GM19395 (cell line): ENCODE measurements around the gene PCCB.
A peak's percentile ranks its signal among the peaks of the same experiment; 100 is the strongest.
"Not testable (repeated sequence)": the region's sequence is repeated elsewhere in the genome, so short reads cannot be mapped to it uniquely, and the experiment has no call there.

Experiments used
- ATAC-seq: cut with Tn5 transposase; IDR thresholded peaks from one replicate; pipeline ENCODE4 v1.9.1; 2021; ENCODE audit warnings: mild to moderate bottlenecking, moderate library complexity; ENCODE audit not compliant: unreplicated experiment

Gene PCCB

DNA sequence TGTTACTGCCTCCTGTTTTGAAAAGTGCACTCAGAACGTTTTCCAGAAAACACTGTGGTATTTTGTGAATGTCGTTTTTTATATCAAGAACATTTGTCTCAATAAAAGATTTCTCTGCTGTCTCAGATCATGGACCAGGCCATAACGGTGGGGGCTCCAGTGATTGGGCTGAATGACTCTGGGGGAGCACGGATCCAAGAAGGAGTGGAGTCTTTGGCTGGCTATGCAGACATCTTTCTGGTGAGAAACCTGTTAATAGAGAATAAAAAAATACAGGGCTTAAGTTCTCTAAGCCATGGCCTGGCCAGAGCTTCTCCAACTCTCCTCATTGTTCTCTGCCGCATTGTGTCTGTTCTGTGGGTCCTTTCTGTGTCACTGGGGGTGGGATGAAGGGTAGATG, 11.7 kb downstream of the PCCB start:
- ATAC-seq = no peak

DNA sequence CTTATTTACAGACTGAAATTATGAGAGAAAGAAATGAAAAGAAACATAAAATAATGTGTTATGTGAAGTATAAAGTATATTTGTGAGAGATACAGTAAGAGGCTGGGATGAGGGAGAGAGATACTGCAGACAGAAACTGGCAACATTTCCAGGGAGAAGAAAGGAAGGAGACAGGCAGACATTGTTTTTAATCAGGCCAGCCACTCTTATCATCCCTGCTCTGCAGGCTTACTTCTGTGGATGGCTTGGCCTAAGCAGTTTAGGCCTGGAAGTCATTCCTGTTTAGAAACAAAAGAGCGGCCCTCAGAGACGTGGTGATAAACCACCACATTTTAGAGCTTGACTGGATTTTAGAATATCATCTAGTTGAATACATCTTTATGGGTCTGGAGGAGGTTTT, 12.4 kb downstream of the PCCB start:
- ATAC-seq = no peak

DNA sequence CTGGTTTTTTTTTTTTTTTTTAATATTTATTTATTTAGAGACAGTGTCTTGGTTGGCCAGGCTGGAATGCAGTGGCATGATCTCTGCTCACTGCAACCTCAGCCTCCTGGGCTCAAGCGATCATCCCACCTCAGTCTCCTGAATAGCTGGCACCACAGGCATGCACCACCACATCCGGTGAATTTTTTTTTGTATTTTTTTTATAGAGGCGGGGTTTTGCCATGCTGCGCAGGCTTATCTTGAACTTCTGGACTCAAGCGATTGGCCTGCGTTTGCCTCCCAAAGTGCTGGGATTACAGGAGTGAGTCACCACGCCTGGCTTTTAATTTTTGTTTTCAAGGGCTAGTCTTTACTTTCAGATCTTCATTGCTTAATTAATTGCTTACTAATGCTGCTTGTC, 13.1 kb downstream of the PCCB start:
- ATAC-seq = no peak

DNA sequence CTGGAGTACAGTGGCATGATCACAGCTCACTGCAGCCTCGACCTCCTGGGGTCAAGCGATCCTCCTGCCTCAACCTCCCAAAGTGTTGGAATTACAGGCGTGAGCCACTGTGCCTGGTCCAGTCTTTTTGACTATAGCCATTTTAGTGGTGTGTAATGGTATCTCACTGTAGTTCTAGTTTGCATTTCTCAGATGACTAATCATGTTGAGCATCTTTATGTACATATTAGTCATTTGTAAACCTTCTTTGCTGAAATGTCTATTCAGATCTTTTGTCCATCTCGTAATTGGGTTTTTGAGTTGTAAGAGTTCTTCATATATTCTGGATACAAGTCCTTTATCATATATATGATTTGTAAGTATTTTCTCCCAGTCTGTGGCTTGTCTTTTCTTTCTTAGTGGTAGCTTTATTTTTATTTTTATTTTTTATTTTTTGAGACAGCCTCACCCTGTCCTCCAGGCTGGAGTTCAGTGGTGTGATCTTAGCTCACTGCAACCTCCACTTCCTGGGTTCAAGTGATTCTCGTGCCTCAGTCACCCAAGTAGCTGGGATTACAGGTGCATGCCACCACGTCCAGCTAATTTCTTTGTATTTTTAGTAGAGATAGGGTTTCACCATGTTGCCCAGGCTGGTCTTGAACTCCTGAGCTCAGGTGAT, 16.5 kb downstream of the PCCB start:
- ATAC-seq = peak; percentile 72

DNA sequence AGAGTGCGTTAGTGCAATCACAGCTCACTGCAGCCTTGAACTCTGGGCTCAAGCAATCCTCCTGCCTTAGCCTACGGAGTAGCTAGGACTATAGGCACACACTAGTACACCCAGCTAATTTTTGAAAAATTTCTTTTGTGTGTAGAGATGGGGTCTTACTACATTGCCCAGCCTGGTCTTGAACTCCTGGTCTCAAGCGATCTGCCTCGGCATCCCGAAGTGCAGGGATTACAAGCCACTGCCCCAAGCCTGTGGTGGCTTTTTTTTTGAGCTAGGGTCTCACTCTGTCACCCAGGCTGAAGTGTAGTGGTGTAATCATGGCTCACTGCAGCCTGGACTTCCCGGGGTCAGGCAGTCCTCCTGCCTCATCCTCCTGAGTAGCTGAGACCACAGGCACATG, 17.1 kb downstream of the PCCB start:
- no peak for ATAC-seq

DNA sequence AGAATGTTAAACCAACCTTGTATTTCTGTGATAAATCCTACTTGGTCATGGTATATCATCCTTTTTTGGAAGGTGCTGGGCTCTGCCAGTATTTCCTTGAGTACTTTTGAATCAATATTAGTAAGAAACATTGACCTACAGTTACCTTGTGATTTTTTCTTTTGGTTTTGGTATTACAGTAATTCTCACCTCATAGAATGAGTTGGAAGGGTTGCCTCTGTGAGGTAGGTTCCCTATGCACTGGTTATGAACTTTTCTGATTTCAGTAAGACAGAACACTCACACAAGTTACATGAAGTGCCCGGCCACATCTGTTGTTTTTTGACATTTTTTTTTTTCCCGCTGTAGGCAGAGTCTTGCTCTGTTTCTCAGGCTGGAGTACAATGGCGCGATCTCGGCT, 20.0 kb downstream of the PCCB start:
- peak; percentile 65 for ATAC-seq

DNA sequence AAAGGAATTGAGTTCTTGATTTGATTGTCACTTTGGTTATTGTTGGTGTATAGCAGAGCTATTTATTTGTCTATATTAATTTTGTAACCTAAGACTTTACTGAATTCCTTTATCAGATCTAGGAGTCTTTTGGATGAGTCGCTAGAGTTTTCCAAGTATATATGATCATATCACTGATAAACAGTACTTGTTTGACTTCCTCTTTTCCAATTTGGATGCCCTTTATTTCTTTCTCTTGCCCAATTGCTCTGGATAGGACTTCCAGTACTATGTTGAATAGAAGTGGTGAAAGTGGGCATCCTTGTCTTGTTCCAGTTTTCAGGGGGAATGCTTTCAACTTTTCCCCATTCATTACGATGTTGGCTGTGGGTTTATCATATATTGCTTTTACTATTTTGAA, 21.5 kb downstream of the PCCB start:
- ATAC-seq = not testable (repeated sequence)

DNA sequence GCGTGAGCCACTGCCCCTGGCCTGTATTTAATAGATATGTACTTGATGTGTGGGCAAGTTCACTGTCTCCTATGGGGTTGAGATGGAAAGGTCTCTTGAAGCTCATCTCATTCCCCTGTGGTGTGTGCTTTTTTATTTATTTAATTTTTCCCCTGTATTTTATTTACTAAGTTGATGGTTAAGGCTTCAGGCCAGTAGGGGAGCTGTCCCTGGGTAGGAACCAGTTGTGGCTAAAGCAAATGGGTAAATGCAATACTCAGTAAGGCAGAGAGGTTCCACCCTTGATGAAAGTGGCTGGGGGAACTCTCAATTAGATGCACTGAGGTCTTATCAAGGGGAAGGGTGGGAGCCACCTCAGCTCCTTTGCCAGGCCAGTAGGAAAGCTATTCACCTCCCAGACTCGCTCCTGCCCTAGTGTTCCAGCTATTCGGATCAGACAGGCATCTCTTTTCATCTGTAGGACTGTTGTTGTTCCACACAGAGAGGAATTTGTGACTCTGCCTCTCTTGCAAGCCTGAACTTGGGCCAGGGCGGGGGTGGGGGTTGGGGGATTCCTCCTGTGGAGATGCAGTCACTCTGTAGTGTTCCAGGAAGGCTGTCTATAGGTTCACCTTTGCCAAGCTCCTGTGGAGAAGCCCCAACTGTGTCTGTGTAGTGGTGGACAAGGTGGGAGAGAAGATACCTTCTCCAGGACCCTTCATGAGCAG, 26.1 kb downstream of the PCCB start:
- no peak for ATAC-seq

DNA sequence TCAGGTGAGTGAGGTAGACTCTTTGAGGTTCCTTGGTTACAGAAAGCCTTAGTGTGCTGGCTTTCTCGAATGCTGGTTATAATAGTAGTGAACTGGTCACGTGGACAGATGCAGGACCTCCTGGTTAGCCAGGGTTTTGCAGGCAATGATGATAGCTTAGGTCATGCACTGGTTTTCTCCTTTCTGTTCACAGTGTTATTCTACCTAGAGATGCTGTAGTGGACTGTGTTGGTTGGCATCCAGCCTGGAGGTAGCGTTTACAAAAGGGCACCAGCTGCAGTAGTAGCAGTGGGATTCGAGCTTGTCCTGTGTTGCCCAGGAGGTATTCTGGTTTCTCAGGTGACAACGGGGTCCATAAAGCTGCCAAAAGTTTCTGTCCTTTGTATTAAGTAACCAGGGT, 27.0 kb downstream of the PCCB start:
- ATAC-seq = no peak

DNA sequence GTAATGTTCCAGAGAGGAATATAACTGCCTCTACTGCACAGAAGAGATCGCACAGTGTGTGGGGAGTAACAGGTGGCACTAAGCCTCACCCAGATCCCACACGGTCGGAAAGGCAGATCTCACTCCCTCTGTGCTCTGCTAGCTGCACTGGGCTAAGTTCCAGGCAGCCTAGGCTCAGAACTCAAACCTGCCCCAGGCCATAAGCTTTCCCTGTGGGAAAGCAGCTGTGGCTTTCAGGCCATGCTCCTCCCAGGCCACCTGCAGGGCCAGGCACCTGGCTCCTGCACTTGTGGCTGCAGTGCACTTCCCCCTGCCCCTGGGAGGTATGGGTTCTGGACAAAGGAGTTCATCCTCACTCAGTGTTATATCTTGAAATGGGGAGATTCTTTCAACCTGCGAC, 27.5 kb downstream of the PCCB start:
- no peak for ATAC-seq

DNA sequence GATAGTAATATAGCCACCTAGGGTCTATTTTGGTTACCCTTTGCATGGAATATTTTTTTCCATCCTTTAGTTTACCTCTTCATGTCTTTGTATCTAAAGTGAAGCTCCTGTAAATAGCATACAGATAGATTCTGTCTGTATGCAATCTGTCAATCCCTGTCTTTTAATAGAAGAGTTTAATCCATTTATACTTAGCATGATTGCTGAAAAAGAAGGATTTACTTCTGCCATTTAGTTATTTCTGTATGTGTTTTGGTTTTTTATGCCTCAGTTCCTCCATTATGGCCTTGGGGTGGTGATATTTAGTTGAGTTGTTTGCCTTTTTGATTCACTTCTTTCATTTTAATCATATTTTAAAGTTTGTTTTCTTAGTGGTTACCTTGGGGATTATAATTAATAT, 29.0 kb downstream of the PCCB start:
- no peak for ATAC-seq

DNA sequence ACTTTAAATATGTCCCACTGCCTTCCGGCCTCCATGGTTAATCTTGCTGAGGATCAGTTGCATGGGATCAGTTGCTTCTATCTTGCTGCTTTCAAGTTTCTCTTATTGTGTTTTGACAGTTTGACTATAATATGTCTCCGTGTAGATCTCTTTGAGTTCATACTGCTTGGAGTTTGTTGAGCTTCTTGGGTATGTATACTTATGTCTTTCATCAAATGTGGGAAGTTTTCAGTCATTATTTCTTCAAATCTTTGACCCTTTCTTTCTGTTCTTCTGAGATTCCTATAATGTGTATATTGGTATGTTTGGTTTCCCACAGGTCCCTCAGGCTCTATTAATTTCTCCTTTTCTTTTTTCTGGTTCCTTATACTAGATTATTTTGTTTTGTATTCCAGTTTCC, 30.8 kb downstream of the PCCB start:
- ATAC-seq = no peak

DNA sequence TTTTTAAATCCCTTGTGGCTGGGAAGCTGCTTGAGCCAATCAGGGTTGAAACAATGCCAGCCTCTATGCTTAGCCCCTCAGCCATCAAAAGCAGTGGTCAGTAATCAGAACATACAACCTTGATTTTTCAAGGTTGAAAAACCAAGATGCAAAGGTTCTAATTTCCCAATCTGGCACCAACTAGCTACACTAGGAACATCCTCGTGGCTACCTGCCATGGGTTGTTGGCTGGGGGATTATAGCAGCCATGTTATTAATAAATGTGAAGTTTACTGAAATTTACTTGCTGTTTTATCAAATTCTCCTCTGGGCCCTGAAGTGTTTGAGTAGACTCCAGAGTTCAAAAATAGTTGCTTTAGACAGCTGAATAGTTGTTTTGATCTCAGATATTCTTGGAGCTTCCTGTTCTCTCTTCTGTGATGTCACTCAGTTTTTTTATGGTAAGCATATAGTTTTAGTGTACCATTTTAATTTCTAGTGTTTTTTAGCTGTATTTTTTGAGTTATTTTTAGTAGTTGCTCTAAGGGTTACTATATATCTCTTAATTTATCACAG, 31.9 kb downstream of the PCCB start:
- no peak for ATAC-seq

DNA sequence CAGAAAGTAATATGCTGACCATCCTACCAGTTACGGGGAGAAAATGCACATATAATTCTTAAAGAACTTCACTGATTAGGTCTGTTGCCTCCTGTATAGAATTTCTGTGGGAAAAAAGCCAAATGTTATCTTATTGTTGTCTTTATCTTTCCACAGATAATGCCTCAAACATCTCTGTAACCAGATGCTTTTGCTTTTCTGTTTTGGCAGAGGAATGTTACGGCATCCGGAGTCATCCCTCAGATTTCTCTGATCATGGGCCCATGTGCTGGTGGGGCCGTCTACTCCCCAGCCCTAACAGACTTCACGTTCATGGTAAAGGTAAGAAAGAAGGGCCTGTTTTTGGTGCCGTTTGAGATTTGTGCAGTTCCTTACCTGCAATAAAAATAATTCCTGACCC, 33.5 kb downstream of the PCCB start:
- no peak for ATAC-seq

DNA sequence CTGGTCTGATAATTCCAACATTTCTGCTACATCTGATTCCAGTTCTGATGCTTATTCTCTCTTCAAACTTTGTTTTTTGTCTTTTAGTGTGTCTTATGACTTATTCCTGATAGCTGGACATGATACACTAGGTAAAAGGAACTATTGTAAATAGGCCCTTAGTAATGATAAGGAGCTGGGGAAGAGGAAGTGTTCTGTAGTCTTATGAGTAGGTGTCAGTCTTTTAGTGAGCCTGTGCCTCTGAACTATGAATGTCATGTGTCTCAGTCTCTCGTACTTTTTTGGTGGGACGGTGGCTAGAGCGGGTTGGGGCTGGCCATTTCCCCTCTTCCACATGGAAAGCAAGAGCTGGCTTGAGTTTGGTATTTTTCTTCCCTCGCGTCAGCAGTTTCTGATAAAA, 41.2 kb downstream of the PCCB start:
- no peak for ATAC-seq

DNA sequence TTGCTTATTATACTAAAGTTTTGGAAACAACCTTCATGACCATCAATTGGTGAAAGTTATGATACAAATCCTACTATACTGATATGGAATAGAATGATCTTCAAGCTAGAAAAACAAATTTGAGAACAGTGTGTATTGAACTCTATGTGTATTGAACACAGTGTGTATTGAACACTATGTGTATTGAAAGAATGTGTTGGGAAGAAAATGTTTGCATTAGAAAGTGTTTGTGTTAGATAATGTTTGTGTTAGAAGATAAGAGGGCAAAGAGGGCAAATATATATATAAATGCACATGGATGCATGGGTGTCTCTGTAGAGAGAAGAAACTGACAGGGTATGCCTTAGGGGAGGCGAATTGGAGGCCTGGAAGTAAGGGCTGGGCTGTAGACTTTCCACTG, 42.4 kb downstream of the PCCB start:
- ATAC-seq = no peak

DNA sequence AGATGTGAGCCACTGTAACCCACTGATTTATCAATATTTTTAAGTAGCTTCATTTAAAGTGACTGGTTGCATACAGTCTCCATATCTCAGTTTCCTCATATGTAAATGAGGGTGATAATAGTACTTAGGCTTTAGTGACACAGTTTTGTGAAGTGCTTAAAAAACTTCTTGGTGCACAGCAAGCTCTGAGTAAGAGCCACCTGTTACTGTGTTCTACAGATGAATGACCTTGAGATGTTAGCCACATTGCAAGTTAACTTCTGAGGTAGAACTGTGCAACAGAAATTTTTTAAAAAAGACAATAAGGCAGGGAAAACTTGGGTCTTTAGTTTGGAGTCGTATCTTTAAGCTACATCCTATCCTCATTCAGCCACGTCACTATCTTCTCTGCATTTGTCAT, 43.1 kb downstream of the PCCB start:
- no peak for ATAC-seq

DNA sequence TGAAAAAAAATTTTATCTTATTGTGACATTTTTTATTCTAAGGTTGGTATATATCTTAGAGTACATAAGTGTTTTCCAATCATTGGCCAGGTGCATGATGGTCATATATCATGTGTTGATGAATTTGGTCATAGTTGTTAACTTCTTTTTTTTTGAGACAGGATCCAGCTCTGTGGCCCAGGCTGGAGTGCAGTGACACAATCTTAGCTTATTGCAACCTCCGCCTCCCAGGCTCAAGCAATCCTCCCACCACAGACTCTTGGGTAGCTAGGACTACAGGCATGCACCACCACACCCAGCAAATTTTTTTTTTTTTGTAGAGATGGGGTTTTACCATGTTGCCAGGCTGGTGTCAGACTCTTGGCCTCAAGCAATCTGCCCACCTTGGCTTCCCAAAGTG, 44.0 kb downstream of the PCCB start:
- ATAC-seq = no peak

DNA sequence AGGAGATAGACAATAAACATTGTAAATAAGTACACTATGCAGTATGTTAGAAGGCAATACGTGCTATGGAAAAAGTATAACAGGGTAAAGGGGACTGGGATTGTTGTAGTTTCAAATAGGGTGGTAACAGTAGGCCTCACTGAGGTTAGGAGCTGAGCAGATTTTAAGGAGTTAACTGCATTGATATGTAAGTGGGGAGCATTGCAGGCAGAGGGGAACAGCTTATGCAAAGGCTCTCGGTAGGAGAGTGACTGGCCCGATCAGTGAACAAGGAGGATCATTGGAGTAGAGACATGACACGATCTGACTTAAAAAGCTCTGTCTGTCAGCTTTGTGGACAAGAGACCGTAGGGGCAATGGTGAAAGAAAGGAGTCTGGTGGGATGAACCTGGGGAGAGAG, 46.8 kb downstream of the PCCB start:
- no peak for ATAC-seq

DNA sequence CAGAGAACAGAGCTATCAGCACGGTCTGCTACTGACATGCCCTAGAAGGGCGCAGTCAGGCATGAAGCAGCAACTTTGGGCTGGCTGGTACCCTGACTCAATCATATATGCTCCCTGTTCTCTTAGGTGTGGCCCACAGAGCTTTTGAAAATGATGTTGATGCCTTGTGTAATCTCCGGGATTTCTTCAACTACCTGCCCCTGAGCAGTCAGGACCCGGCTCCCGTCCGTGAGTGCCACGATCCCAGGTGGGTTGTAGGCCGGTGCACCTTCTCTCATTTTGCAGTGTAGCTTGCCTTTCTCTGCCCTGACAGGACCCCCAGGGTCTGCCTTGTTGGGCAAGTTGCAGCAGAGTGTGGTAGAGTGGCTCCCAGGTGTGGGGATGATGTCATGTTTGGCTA, 47.7 kb downstream of the PCCB start:
- no peak for ATAC-seq

DNA sequence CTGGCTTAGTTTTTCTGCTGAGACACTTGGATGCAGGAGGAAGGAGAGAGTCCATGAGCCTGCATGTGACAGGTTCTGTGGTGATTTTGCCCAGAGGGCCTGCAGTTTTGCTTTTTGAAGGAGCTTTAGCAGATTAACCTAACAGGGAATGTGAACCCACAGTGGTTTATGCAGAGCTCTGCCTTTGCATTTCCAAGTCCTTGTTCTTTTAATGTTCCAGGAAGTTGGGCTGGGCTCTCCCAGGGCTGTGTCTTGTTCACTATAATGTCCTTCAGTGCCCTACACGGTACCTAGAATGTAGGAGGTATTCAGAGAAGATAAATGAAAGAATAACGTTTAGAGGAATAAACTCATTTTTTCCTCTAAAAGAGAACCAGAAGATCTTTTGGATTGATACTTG, 50.3 kb downstream of the PCCB start:
- no peak for ATAC-seq

DNA sequence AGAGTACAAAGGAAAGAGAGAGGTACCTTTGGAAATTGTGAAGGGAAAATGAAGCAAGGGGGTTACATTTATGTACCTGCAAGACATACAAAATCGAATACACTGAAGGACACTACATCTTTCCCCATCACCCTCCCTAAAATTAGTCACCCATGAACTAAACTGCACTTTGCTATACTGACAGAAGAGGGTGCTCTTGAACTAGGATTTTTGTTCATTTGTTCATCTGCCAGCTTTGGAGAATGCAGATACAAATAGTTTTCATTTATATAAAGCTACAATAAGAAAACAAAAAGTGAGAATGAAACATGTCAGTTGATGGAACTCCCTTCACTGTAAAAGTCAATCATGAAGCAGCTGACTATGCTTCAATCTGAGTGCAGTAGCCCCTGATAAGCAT, 55.7 kb downstream of the PCCB start:
- no peak for ATAC-seq

DNA sequence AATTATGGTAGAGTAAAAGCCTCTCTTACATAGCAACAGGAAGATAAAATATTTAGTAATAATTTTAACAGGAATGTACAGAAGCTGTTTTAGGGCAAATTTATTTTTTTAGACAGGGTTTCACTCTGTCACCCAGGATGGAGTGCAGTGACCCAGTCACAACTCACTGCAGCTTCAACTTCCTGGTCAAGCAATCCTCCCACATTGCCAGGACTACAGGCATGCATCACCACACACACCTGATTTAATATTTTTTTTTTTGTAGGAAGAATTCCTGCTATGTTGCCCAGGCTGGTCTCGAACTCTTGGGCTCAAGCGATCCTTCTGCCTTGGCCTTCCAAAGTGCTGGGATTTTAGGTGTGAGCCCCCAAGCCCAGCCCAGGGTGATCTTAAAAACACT, 61.1 kb downstream of the PCCB start:
- ATAC-seq = no peak
